HL-60 (cell line): ENCODE results near the gene WDR3.

ENCODE experiments used
- CTCF ChIP-seq: IDR thresholded peaks from one replicate; pipeline ENCODE4 v1.5.1; 2011; ENCODE audit warnings: low read length, control low read depth, inconsistent platforms; ENCODE audit not compliant: insufficient read depth
- POLR2AphosphoS5 ChIP-seq: IDR thresholded peaks from 2 replicates; pipeline ENCODE4 v1.6.1; 2012; ENCODE audit warnings: low read depth
- REST ChIP-seq: IDR thresholded peaks from 2 replicates; pipeline ENCODE4 v1.6.1; 2012; ENCODE audit warnings: low read depth; ENCODE audit not compliant: insufficient replicate concordance
- SPI1 ChIP-seq: IDR thresholded peaks from 2 replicates; pipeline ENCODE4 v1.6.1; 2012; ENCODE audit warnings: low read depth, mild to moderate bottlenecking, borderline replicate concordance

DNA sequence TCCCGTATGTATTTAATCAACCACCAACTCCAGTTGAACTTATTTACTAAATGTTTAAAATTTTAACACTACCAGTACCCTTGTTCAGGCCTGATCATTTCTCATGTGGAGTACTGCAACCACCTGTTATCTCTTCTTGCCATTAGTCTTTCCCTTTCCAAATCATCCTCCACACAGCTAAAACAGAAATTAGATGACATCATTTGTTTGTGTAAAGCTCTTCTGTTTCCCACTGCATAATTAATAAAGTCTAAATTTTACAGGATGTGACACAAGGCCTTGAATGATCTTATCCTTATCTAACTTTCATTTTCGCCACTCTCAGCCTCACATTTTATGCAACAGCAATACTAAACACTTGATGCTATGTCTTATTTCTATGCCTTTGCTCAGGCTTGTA lies 24.5 kb upstream of the WDR3 start:
- TF ChIP-seq CTCF = no peak
- TF ChIP-seq REST = no peak
- no peak for TF ChIP-seq POLR2AphosphoS5
- TF ChIP-seq SPI1 = no peak
